Measurements from ENCODE around the gene INHBB.

The INHBB gene

GRCh38 chr2:120375251-120376020 is 29.5 kb downstream of the INHBB start:
- H3K4me3 ChIP-seq (ENCODE audit: control insufficient read depth, low read depth, low read length), result no peak overlapping the region
- TF ChIP-seq CTCF (IDR thresholded peaks at IDR 0.05; ENCODE audit: control insufficient read depth, insufficient read depth, low read depth, low read length, missing control alignments), result no peak
- no peak for DNase-seq (ENCODE audit: low read depth)

- H3K4me3 ChIP-seq (ENCODE audit: control insufficient read depth, low read depth, low read length), result no peak overlapping the region
- no peak for DNase-seq (ENCODE audit: low read depth)
- TF ChIP-seq CTCF (IDR thresholded peaks at IDR 0.05; ENCODE audit: control insufficient read depth, insufficient read depth, low read depth, low read length, missing control alignments), result no peak
Observed at GRCh38 chr2:120376101-120376500, 30.2 kb downstream of the INHBB start.

- TF ChIP-seq CTCF (IDR thresholded peaks at IDR 0.05; ENCODE audit: control insufficient read depth, insufficient read depth, low read depth, low read length, missing control alignments), result no peak
- H3K4me3 ChIP-seq (ENCODE audit: control insufficient read depth, low read depth, low read length), result no peak overlapping the region
- DNase-seq (ENCODE audit: low read depth), result no peak
Observed at GRCh38 chr2:120376679-120377640, 31.0 kb downstream of the INHBB start.

GRCh38 chr2:120378605-120379004 is 32.7 kb downstream of the INHBB start:
- no peak for DNase-seq (ENCODE audit: low read depth)

GRCh38 chr2:120379916-120380893 is 34.3 kb downstream of the INHBB start:
- DNase-seq (ENCODE audit: low read depth), result no peak
- no peak for TF ChIP-seq CTCF (IDR thresholded peaks at IDR 0.05; ENCODE audit: control insufficient read depth, insufficient read depth, low read depth, low read length, missing control alignments)
- H3K4me3 ChIP-seq (ENCODE audit: control insufficient read depth, low read depth, low read length), result no peak overlapping the region

More at GRCh38 chr2:120378605-120379004, 32.7 kb downstream of the INHBB start:
- H3K4me3 ChIP-seq (ENCODE audit: control insufficient read depth, low read depth, low read length), result no peak overlapping the region
- TF ChIP-seq CTCF (IDR thresholded peaks at IDR 0.05; ENCODE audit: control insufficient read depth, insufficient read depth, low read depth, low read length, missing control alignments), result no peak

- TF ChIP-seq CTCF (IDR thresholded peaks at IDR 0.05; ENCODE audit: control insufficient read depth, insufficient read depth, low read depth, low read length, missing control alignments), result no peak
- no peak for DNase-seq (ENCODE audit: low read depth)
- no peak overlapping the region for H3K4me3 ChIP-seq (ENCODE audit: control insufficient read depth, low read depth, low read length)
Observed at GRCh38 chr2:120381192-120381591, 35.3 kb downstream of the INHBB start.

All from AG09309 (cell line).